ENCODE data around the gene EPM2A.
"Not testable (repeated sequence)": the region's sequence is repeated elsewhere in the genome, so short reads cannot be mapped to it uniquely, and the experiment has no call there.

Gene EPM2A

GRCh38 chr6:145729887-145730286 is 5.4 kb downstream of the EPM2A start:
- no peak for DNase-seq (ENCODE audit: low spot score)

GRCh38 chr6:145728444-145729385 is 6.6 kb downstream of the EPM2A start:
- DNase-seq (ENCODE audit: low spot score), result no peak

DNA sequence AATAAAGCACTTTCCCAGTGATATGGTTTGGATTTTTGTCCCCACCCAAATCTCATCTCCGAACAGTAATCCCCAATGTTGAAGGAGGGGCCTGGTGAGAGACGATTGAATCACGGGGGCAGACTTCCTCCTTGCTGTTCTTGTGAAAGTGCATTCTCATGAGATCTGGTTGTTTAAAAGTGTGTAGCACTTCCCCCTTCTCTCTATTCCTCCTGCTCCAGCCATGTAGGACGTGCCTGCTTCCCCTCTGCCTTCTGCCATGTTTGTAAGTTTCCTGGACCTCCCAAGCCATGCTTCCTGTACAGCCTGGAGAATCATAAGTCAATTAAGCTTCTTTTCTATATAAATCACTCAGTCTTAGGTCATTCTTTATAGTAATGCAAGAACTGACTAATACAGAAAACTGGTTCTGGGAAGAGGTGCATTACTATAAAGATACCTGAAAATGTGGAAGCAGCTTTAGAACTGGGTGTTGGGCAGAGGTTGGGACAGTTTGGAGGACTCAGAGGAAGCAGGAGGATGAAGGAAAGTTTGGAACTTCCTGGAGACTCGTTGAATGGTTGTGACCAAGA is 7.4 kb downstream of the EPM2A start:
- DNase-seq (ENCODE audit: low spot score), result no peak

DNA sequence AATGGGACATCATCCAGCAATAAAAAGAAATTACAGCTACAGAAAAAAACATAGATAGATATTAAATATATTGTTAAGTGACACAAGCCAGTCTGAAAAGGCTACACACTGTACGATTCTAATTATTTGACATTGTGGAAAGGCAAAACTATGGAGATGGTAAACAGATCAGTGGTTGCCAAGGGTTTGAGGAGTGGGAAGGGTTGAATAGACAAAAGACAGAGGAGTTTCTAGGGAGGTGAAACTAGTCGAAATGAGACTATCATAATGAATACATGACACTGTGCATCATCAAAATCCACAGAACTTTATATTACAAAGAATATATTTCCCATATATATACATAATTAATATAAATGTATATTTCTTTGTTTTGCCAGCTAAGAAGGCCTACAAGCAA is 9.8 kb downstream of the EPM2A start:
- no peak for DNase-seq (ENCODE audit: low spot score)

GRCh38 chr6:145723646-145724045 is 11.7 kb downstream of the EPM2A start:
- DNase-seq (ENCODE audit: low spot score), result no peak

DNA sequence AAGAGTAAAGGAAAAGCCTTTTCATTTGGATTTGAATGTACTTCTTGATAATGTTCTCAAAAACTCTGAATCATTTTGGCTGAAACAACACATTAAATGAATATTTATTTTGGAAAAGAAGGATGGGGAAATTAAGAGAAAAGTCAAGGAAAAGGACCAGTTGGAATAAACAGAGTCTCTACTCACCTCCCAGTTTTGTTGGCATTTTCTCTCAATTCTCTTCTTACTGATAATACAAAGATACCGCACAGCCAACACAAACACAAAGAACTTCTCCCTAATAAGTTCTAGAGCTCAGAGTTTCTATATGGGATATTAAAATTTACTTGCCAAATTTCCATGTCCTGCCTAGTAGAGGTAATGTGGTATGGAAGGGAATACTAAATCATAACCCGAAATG is 13.1 kb downstream of the EPM2A start:
- no peak for DNase-seq (ENCODE audit: low spot score)

GRCh38 chr6:145721144-145721543 is 14.2 kb downstream of the EPM2A start:
- no peak for DNase-seq (ENCODE audit: low spot score)

GRCh38 chr6:145715426-145715825 is 19.9 kb downstream of the EPM2A start:
- no peak for DNase-seq (ENCODE audit: low spot score)

DNA sequence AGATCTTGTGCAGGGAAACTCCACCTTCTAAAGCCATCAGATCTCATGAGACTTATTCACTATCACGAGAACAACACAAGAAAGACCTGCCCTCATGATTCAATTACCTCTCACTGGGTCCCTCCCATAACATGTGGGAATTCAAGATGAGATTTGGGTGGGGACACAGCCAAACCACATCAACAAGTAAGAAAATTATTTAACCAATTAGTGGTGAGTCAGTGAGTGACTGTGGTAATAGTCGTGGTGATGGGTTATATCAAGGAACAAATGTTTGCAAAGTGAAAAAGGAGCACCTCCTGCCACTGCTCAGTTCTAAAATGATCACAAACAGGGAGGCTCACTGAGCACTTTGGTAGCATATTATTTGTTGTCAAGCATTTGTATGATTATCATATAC is 20.6 kb downstream of the EPM2A start:
- DNase-seq (ENCODE audit: low spot score), result no peak

- DNase-seq (ENCODE audit: low spot score), result no peak
Observed at GRCh38 chr6:145713773-145714172, 21.5 kb downstream of the EPM2A start.

DNA sequence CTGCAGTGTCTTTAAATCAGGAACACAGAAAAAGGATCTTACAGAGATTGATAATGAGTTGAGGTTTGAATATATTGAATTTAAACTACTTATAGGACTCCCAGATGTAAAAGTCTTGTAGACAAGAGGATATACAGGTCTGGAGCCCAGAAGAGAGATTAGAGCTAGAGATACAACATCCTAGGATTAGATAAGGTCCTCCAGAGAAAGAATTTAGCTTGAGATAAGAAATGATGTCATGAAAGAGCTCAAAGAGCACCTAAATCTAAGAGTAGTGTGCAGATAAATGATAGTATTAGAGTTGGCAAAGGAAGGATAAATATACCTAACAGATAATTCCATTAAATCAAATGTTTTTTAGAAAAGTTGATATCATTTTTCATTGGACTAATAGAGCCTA is 23.9 kb downstream of the EPM2A start:
- DNase-seq (ENCODE audit: low spot score), result no peak

DNA sequence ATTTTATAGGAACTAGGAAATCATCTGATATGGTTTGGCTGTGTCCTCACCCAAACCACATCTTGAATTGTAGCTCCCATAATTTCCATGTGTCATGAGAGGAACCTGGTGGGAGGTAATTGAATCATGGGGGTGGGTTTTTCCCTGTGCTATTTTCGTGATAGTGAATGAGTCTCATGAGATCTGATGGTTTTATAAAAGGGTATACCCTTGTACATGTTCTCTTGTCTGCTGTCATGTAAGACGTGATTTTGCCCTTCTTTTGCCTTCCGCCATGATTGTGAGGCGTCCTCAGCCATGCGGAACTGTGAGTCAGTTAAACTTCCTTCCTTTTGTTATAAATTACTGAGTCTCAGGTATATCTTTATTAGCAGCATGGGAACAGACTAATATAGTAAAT is 27.9 kb downstream of the EPM2A start:
- no peak for DNase-seq (ENCODE audit: low spot score)

GRCh38 chr6:145705561-145705960 is 29.8 kb downstream of the EPM2A start:
- no peak for DNase-seq (ENCODE audit: low spot score)

GRCh38 chr6:145704143-145704781 is 31.1 kb downstream of the EPM2A start:
- peak; percentile 3 for DNase-seq (ENCODE audit: low spot score)

DNA sequence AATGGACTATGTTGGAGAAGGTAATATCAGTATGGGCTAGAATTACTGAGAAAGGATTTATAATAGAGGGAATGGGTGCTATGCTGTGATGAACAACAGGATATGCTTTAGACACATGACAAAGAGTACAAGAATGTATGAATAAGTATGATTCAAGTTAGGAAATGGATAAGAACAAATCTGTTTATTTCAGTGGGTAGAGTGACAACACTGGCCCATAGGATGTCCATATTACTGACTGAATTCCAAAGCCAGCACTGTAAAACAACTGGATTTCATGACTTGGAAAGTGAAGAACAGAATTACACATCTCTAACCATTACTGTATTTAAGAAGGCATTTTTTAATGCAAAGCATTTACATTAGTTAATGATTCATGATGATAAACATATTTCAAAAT is 35.9 kb downstream of the EPM2A start:
- DNase-seq (ENCODE audit: low spot score), result no peak

GRCh38 chr6:145697401-145697800 is 37.9 kb downstream of the EPM2A start:
- DNase-seq (ENCODE audit: low spot score), result not testable (repeated sequence)

- DNase-seq (ENCODE audit: low spot score), result no peak
Observed at GRCh38 chr6:145694083-145694737, 41.1 kb downstream of the EPM2A start.

DNA sequence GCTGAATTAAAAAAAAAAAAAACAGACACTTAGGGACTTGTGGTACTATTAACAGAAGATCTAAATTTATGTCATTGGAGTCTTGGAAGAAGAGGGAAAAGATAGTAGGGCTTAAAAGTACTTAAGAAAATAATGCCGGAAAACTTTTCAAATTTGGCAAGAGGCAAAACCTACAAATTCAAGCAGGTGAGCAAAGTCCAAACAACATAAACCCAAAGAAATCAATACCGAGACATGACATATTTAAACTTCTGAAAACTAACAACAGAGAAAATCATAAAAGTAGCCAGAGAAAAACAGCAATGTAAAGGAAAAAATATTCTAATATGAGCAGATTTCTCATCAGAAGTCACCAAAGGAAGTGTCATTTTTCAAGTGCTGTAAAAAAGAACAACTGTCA is 44.4 kb downstream of the EPM2A start:
- DNase-seq (ENCODE audit: low spot score), result no peak

GRCh38 chr6:145689529-145689928 is 45.8 kb downstream of the EPM2A start:
- no peak for DNase-seq (ENCODE audit: low spot score)

GRCh38 chr6:145688493-145688905 is 46.8 kb downstream of the EPM2A start:
- DNase-seq (ENCODE audit: low spot score), result no peak

DNA sequence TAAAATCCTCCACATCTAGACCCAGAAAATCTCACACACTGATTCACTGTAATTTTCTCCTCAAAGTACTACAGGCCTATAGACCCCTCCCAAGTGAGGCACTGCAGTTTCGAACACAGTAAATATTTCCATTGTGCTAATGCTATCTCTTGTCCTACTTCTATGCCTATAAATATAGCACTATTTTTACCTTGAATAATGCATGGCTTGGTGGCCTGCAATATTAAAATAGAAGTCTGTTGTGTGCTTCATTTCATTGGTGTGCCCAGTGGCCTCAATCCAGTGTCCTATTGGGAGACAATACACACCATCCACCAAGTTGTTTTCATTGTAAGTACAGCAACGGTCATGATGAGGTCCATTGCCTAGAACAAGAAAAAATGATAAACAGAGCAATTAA is 49.4 kb downstream of the EPM2A start:
- no peak for DNase-seq (ENCODE audit: low spot score)

DNA sequence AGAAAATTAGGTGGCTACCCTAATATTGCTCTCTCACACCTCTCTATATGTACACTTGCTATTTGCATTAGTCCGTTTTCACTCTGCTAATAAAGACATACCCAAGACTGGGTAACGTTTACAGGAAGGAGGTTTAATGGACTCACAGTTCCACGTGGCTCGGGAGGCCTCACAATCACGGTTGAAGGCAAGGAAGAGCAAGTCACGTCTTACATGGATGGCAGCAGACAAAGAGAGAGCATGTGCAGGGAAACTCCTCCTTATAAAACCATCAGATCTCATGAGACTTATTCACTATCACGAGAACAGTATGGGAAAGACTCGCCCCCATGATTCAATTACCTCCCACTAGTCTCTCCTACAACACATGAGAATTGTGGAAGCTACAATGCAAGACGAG is 53.4 kb downstream of the EPM2A start:
- no peak for DNase-seq (ENCODE audit: low spot score)

- no peak for DNase-seq (ENCODE audit: low spot score)
Observed at GRCh38 chr6:145673504-145673903, 61.8 kb downstream of the EPM2A start.
